ENCODE data around the gene IL1RL2.

IL1RL2 gene

DNA sequence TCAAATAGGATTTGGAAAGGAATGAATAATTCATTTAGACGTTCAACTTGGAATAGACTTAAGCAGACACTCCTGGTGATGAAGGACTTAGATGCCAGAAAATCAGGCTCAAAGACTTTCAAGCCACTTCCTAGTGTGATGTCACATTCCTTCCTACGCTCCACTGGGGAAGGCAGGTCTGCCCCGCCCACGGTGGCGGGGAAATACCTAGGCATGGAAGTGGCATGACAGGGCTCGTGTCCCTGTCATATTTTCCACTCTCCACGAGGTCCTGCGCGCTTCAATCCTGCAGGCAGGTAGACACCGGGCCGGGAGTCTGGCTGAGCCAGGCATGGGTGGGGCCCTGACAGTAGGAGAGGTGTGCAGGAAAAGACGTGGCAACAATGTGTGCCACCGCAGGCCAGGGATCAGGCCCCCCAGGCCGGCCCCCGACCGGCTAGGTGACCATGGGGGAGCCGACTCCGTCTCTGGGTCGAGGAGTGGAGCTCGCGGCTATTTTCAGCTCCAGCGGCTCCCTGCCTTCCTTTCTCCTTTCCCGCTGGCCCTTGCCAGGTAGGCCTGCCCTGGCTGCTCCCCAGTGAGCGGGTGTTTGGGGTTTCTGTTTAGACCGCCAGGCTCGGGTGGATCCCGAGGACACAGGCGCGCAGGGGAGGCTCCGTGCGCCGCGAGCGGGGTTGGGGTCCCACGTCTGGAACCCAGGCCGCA, at the start of gene IL1RL2:
Gene IL1RL2 (plus strand): TSS at position 233 of the 705 bp plus-strand sequence. CDS start 845 bp downstream, outside the sequence.
- no peak for DNase-seq (ENCODE audit: low read depth)

DNA sequence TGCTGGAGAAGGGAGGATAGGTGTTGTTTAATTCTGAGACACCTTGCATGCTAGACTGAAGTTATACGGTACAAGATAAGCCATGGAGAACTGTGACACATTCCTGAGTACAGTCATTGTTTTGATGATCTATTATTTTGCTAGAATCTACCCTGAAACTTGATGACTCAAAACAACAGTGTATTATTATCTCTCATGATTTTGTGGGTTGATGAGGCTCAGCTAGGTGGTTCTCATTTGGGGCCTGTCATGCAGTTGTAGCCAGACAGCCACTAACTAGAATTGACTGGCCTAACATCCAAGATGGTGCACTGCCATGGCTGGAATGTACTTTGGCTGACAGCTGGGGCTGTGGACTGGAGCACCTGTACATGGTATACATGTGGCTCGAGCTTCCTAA, 49.7 kb upstream of the IL1RL2 start:
- no peak for DNase-seq (ENCODE audit: low read depth)

DNA sequence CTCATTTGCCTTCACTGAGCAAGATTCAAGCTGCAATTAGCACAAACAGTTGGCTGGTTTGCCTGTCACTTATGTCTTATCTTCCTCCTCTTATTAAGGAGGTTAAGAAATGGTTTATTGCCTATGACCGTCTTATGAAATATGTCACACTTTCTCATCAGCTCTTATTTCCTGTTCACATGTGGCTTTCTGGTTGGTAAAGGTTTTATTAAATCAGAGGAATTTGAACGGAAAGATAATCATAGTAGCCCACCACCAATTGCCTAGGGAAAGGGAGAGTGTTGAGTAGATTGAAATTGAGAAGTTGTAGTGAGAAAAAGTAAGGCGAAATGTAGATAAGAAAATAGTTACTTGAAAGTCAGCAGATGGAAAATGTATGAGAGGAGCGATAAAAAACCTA, 48.5 kb upstream of the IL1RL2 start:
- DNase-seq (ENCODE audit: low read depth) = no peak

DNA sequence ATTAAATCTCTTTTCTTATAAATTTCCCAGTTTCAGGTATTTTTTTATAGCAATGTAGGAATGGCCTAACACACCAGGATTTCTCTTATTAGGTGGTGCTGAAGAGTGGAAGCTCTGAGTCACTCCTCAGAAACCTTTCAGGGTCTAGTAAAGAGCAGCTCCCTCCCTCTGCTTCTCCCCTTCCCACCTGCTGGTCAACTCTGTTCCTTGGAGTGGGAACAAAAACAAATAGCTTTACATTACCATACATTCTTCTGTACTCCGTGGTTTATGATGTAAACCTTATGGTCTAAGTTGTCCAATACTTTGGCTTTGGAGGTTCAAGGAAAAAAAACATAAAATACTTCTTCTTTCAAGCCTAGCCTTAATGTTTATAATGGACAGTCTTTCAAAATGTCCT, 47.0 kb upstream of the IL1RL2 start:
- no peak for DNase-seq (ENCODE audit: low read depth)

DNA sequence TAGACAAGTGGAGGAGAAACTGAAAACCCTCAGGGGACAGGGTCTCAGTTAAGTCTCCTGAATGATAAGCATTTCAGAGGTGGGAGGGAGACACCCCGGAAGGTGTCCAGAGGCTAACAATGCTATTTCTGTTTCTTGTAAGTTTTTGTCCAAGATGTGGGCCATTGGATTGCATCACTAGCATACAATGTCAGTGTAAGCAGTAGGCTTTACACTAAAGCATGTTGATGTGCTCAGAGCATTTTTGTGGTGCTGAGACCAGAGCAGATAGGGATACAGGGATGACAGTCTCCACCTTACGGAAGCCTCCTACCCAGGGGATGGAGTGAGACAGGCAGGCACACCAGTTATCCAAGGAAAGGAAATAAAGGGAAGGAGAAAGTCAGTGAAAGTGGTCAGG, 46.4 kb upstream of the IL1RL2 start:
- no peak for DNase-seq (ENCODE audit: low read depth)

DNA sequence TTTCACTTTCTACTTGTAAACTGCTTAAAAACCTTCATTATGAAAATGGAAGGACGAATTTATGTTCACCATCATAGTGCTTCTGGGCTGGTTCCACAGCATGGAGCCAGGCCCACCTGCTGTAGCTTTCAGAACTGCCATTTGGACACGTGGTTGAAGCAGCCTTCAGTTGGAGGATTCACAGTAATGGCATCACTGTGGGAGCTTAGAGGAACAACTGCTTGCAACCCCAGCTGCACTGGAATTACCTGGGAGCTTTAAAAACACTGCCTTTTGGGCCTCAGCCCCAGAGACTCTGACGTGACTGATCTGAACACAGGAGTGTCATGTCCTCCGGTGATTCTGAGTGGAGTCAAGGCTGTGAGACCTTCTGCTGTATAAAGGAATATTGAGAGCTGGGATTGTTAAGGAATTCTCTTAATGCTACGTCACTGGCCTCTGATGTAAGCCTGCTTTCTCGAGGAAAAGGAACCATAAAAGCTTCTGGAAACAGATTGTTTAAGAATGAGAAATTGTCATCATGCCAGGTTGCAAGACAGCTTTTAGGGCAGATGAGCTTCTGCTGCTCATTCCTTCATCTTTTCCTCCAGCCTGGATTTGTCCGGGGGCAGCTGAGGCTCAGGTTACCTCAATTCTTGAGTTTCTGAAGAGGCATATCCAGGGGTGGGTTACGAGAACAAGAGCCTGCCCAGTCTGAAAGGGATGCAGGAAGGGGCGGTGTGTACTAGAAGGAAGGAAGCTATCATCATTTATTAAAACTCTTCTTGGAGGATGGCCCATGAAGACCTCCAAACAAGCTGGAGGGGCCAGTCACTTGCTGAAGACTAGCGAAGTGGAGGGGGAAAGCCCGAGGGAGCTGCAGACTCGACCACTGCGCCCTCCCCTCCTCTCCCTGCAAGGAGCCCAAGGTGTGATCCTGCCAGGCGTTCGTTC, 45.5 kb upstream of the IL1RL2 start:
- peak; percentile 74 for DNase-seq (ENCODE audit: low read depth)

DNA sequence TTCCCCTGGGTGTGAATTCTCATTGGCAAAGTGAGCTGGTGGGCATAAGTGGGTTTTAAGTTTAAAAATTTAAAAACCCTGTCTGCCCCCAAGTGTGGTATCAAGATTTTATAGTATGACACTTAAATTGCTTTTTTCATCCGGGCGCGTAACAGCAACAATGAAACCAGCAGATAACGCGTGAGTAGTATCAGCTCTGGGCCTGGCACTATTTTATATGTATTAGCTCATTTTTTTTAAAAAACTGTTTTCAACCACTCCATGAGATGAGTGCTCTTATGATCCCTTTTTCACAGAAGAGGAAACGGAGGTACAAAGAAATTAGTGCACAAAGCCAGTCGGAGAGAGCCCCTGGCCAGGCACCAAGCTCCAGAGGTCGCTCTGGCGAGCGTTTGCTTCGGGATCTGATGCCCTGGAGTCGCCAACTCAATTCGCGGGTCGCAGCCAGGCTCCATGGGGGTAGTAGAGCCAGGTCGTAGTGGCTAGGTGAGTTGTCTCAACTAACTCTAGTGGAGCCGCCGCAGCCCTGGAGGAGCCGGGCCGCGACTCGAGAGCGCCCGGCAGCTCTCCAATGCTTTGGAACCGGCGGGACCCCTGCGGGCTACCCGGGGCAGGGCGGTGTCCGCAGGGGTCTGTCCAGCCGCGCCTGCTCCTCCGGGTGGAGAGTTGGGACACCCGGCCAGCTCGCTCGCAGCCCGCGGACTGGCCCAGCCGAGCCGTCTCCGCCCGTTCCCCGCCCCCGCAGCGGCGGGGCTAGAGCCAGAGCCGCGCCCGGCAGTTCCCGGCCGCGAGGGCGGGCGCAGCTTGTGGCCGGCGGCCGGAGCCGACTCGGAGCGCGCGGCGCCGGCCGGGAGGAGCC, 44.6 kb upstream of the IL1RL2 start, which contains the start of gene IL1R1:
Gene IL1R1 (plus strand): TSS at position 777 of the 859 bp plus-strand sequence. CDS start 14,979 bp downstream, outside the sequence.
- DNase-seq (ENCODE audit: low read depth) = peak; percentile 72

DNA sequence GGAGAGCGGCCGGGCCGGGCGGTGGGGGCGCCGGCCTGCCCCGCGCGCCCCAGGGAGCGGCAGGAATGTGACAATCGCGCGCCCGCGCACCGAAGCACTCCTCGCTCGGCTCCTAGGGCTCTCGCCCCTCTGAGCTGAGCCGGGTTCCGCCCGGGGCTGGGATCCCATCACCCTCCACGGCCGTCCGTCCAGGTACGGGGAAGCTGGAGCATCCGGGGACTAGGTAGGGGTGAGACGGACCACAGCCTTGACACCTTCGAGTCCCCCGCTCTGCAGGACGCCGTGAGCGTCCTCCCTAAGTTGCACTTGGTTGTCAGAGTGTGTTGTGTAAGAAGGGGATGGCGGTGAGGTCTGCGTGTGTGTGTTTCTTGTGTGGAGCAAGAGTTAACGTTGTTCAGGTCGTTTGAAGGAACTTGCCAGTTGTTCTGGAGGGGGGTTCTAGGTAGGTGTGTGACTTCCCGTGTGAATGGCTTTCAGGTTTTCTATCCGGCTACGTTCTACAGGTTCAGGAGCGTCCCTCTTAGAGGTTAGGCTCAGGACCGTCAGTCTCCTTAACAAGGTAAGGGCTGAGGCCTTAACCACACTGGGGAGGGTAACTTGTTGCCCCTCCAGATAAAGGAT, 43.9 kb upstream of the IL1RL2 start:
- DNase-seq (ENCODE audit: low read depth) = no peak

DNA sequence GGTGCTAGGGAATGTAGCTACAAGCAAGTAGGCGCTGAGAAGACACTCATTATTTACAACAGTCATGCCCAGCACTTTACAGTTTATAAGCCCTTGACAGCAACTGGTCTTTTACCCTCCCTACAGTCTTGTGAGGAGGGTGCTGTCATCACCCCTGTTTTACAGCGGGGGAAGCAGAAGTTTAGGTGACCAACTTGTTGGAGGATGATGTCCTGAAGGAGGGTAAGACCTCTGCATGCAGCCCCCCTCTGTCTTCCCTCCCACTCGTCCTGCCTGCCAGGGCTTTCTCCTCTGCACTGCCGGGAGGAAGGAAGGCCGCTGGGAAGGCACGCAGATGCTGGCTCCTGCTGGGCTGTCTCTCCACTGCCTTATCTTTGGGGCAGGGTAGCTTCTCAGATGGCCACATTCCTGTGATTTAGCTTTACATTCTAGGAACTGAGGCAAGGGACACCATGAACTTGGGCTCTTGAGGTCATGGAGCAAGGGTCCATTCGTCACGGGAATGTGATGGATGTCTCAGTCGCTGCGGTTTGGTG, 43.3 kb upstream of the IL1RL2 start:
- DNase-seq (ENCODE audit: low read depth) = no peak

DNA sequence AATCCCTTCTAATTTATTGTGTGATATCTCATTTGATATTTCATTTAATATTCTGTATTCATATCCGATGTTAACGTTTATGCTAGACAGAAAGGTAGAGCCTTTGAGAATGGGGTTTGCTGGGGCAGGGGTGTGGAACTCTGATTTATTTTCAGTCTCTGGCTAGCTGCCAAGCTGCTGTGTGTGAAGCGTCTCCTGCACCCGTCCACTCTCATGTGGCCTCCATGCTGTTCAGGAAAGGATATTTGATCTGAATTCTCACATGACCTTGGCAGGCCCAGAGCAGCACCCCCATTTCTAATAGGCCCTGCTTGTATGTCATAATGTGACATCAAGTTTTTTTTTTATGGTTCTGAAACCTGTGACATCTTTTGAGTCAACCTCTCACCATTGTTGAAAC, 42.7 kb upstream of the IL1RL2 start:
- no peak for DNase-seq (ENCODE audit: low read depth)

DNA sequence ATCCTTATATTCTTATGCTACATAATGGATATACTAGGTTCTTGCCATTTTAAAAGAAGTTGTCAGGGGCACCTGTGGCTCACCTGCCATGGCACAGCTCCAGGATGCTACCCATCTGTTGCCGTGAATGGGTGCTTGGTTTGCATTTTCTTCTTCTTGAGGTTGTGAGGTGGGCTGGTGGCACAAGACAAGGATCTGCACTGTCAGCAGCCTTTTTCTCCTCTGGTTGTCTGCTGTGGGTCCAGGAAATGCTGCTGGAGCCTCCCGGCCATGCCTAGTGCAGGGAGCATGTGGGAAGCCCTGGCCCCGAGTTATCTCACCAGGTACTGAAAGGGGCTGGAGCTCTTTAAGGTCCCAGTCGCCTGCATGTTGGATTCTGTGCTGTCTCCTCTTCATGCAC, 41.7 kb upstream of the IL1RL2 start:
- no peak for DNase-seq (ENCODE audit: low read depth)

DNA sequence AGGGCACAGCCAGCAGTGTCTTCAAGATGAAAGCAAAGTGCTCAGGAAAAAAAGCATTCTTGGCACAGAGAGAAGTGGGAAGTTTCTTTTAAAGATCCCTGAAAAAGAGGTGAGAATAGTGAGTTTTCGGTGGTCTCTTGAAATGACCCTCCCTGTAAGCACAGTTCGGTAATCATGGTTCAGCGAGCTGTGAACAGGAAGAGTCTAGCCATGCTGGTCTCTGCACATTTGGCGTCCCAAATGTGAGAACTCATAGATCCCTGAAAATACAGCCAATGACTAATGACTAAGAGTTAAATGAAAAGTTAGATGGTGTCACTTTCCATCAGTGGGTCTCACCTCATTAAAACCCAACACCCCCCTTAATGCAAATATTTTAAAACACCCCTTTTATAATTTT, 40.9 kb upstream of the IL1RL2 start:
- DNase-seq (ENCODE audit: low read depth) = no peak

DNA sequence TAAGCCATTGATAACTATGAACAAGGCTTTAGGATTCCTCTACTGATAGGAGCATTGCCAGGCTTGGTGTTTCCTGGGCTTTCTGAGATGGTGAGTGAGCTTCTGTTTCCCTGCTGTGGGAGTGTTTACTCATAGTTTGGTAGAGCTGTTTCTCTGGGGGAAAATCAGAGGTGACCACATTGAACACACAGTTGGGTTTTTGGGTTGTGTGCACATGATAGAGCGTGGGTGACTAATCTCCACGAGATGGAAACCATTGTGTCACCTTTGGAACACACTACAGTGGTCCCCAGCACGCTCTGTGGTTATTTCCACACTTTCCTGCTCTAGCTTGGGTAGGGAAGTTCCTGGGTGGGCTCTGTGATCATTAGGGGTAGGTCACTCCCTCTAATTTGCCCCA, 38.9 kb upstream of the IL1RL2 start:
- peak; percentile 78 for DNase-seq (ENCODE audit: low read depth)

DNA sequence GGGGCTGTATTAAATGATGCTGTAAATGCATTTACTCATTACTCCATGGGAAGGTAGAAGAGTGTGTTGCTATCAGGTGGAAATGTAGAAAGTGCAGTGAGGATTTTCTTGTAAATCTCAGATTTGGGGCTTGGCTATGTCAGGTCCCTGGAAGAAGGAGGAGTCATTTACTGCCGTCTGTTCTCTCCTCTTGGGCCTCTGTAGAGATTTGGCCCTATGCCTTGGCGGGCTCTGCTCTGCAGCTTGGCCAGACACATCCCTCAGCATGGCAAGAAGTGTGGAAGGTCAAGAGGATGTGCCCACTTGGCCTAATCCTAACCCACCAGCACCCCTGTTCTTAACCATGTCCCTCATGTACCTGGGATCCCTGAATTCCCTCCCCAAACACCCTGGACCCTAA, 37.6 kb upstream of the IL1RL2 start:
- DNase-seq (ENCODE audit: low read depth) = no peak

DNA sequence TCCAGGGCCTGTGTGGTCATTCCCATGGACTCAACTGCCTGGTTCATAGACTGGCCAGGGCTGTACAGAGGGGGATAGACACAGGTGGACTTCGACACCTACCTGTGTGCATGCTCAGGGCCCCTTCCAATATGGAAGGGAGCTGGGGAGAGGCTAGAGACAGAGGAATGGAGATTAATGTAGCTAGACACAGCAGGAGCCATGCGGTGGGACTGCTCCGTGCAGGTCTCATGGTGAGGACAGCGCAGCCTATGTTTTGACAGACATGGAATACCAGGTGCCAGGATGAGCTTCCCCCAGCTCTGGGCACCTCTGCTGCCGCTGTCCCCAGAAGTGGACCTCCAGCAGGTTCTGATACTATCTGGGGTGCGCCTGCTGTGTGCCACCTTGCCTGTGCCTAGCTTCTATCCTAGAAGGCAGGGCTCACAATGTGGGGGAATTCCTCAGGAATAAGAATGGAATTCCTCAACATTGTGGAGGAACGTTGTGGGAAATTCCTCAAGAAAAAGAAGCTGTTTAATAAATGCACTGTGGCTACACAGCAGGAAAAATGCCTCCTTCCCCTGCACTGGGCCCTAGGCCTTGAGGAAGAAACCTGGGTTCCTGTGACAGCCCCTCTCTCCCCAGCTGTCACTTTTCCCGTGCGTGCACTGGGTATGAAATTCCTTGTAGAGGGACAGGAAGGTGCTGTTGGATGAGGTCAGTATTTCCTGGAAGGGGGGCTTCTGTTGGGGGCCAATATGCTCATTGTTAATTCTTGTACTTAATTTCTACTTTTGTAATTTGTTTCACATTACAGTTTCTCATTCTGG, 37.0 kb upstream of the IL1RL2 start:
- DNase-seq (ENCODE audit: low read depth) = no peak

DNA sequence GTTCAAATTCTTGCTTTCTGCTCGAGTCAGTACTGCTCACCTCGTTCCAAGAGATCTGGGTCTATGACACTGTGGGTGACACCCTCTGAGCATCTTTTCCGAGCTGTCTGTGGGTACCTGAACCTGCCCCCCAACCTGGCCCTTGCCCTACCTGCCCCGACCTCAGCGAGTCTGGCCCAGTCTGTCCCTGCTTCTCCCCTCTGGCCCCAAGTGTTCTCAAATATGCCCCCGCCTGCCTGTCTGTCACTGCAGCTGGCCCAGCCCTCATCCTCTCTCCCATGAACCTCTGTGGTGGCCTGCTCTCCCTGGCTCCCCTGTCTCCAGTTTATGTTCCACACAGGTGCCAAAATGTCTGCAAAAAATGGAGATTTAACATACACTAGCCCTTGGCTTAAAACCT, 32.5 kb upstream of the IL1RL2 start:
- no peak for DNase-seq (ENCODE audit: low read depth)

DNA sequence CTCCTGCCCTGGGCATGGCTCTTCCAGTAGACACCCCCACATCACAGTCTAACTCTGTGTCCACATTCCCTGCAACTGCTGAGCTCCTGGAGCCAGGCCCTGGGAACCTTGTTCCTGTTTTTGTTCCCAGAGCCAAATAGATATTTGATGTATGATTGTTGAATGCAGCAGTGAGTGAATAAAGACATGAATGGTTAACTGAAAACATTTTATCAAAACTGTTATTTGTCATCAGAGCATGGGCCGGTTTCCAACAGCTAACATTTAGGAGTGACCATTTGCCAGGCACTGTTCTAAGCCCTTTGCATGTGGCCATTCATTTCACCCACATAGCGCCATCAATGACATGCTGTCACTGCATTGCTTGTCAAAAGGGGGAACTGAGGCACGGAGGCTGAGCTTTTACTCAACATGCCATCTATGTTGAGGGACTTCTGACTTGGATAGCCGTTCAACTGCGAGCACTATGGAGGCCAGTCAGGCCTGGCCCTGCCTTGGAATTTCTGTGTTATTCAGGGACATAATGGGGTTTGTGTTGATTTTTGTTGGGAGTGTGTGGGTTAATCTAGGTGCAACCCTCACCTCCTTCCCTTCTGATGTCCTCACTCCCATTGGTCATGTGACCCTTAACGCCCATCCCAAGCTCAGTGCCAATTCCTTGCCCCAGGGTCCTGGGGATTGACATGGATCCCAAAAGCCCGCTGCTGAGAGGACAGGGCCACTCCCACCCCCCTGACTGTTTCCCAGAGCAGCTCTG, 31.7 kb upstream of the IL1RL2 start:
- DNase-seq (ENCODE audit: low read depth) = no peak

DNA sequence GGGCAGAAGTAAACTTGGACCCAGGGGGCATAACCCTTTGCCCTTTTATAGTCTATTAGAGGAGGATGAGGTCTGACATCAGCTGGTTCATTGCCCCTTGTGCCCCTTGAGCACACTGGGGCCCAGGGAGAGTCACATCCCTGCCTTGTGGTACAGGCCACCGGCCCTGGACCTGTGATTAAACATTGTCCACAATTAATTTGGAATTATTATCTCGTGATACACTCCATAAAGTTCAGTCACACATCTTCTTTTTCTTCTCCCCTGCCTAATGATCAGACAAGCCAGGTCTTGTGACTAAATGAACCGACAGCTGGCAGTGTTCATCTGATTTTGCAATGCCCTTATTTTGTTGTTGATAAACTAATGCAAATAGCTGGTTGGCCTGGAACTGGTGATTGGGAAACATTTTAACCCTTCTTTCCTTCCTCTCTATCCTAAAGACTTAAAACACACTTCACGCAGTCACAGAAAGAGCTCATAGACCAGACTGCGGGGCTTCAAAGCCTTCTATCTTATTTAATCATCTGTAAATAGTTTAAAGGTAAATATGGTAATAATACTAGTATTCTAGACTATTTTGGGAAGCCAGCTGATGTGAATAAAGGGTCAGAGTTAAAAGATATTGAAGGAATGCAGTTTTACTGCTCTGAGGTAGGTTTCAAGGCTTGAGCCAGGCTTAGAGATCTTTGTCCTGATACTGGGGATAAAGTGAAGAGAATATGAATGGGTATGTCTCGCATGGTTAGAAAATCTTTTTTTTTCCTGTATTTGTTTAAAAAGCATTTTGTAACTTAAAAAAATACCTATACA, 30.9 kb upstream of the IL1RL2 start:
- DNase-seq (ENCODE audit: low read depth) = no peak

Data from stromal cell of bone marrow (primary cell).